Left renal cortex interstitium (tissue), 4 donors: ENCODE results near the gene RBKS. TPM values are rescaled to one million over a fixed set of nuclear protein-coding genes. Genes with fewer than 3 reads are reported as not detected.

Source experiments
- DNase-seq, 4 donors: peaks; one replicate each; pipeline ENCODE4 v3.0.0-alpha.2; 2013; ENCODE audit warnings: low read depth in 4 of 4, low spot score in 2 of 4, missing footprints in 1 of 4
- polyA plus RNA-seq, 4 donors: library from polyadenylated mRNA; unstranded; fragments of 120-200 nt; gene quantifications; one replicate each; pipeline ENCODE4 v1.2.1, GENCODE V29; 2013; ENCODE audit not compliant: insufficient read length in 4 of 4

Gene RBKS
- polyA plus RNA-seq, 4 donors, result 7.7 to 9.5 (median 7.9) TPM

- no peak for DNase-seq
These were observed 151.7 kb downstream of the RBKS start for GRCh38 chr2:27738349-27739057.

- no peak for DNase-seq
These were observed 152.4 kb downstream of the RBKS start for GRCh38 chr2:27737676-27738348.

GRCh38 chr2:27736890-27737204, 153.3 kb downstream of the RBKS start:
- no peak for DNase-seq

- no peak for DNase-seq
These were observed 153.9 kb downstream of the RBKS start for GRCh38 chr2:27736031-27736889.

DNA sequence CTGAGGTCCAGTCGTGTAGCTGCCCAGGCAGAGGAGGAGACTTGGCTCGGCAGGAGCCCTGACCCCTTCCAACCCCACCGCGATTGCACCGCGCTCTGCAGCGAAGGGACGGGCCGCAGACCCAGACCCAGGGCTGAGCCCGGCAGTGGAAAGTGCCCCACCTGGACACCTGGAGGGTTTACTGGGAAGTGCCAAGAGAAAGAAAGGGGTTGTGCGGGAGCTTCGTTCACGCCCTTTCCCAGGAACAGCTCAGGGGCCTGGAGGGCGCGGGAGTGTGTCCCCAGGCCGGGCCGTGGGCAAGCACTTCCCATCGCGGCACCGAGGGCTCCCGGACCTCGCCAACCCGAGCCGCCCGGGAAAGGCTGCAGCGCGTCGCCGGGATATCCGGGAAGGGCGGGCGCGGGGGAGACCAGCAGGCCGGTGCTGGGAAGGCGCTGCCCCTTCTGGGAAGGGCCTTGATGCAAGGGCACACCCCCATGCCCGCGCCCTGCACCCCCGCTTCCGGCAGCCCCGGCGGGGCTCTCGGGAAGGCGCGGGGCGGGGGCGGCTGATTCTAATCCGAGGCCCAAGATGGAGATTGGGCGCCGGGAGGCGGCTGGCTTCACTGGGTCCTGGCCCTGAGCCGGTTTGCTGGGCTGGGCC, 154.8 kb downstream of the RBKS start:
- DNase-seq, result peak in 1 of 4 donors; percentile 55

DNA sequence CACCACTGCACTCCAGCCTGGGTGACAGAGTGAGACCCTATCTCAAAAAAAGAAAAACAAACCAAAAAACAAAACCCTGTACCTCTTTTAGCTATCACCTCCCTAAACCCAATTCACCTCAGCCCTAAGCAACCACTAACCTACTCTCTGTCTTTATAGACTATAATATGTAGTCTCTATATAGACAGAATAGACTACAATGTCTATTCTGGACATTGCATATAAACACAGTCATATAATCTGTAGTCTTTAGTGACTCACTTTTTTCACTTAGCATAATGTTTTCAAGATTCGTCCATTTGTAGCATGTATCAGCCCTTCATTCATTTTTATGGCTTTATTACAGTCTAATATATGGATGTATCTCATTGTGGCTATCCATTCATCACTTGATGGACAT, 155.9 kb downstream of the RBKS start:
- no peak for DNase-seq

Other genes starting within 250 kb of the RBKS start
- gene SUPT7L, start 226.8 kb downstream of the RBKS start, polyA plus RNA-seq, result 10 to 100 TPM; 49.5 to 72.8 (median 59.2) TPM
- gene SLC4A1AP, start 226.5 kb downstream of the RBKS start, polyA plus RNA-seq, result 10 to 100 TPM; 30.3 to 41.6 (median 34.9) TPM
- 100 to 1,000 TPM; 141 to 180 (median 157) TPM for gene MRPL33, start 118.7 kb downstream of the RBKS start, polyA plus RNA-seq
- 10 to 100 TPM; 43.6 to 58.2 (median 51.3) TPM for gene BABAM2, start 342 bp upstream of the RBKS start, polyA plus RNA-seq